T-helper 2 cell treated with Interferon-gamma antibody and Interleukin-4, amounts not matched to agents 5 μg/mL and 100 μg/mL, for 36 hours (primary cell): ENCODE data around the gene PLEKHA3.

Experiments used
- DNase-seq: peaks from one replicate; pipeline ENCODE4 v3.0.0; 2021; ENCODE audit warnings: low spot score
- H3K27ac Mint-ChIP-seq: one replicate; pipeline ENCODE4 v1.8.0; 2021; ENCODE audit warnings: mild to moderate bottlenecking, mixed read lengths
- H3K27me3 Mint-ChIP-seq: one replicate; pipeline ENCODE4 v1.8.0; 2021; ENCODE audit warnings: low read depth, mixed read lengths
- H3K36me3 Mint-ChIP-seq: one replicate; pipeline ENCODE4 v1.8.0; 2021; ENCODE audit warnings: low read depth, mixed read lengths
- H3K4me1 Mint-ChIP-seq: one replicate; pipeline ENCODE4 v1.8.0; 2021; ENCODE audit warnings: low read depth, mixed read lengths
- H3K4me3 Mint-ChIP-seq: one replicate; pipeline ENCODE4 v1.8.0; 2022; ENCODE audit warnings: mild to moderate bottlenecking, moderate library complexity, mixed read lengths
- H3K9me3 Mint-ChIP-seq: one replicate; pipeline ENCODE4 v1.8.0; 2021; ENCODE audit warnings: mixed read lengths

PLEKHA3 gene

GRCh38 chr2:178473373-178473772, 6.9 kb upstream of the PLEKHA3 start:
- H3K27ac Mint-ChIP-seq, result no peak overlapping the region
- H3K4me1 Mint-ChIP-seq, result peaks cover 14% of the 10 kb centered on the region
- no peak for DNase-seq
- H3K4me3 Mint-ChIP-seq, result no peak overlapping the region
- no peaks in the 10 kb centered on the region for H3K27me3 Mint-ChIP-seq
- peaks cover 4% of the 10 kb centered on the region for H3K36me3 Mint-ChIP-seq
- no peaks in the 10 kb centered on the region for H3K9me3 Mint-ChIP-seq

- DNase-seq, result no peak
- Mint-ChIP-seq H3K4me3 (no peak overlapping the region), H3K9me3 (no peaks in the 10 kb centered on the region), H3K36me3 (peaks cover 4% of the 10 kb centered on the region), H3K27ac (no peak overlapping the region), H3K4me1 (peaks cover 16% of the 10 kb centered on the region), H3K27me3 (no peaks in the 10 kb centered on the region)
Measured at GRCh38 chr2:178473931-178474330, 6.3 kb upstream of the PLEKHA3 start.

GRCh38 chr2:178474560-178474959, 5.7 kb upstream of the PLEKHA3 start:
- Mint-ChIP-seq H3K9me3 (no peaks in the 10 kb centered on the region), H3K36me3 (peaks cover 4% of the 10 kb centered on the region), H3K4me3 (no peak overlapping the region), H3K4me1 (peaks cover 22% of the 10 kb centered on the region), H3K27me3 (no peaks in the 10 kb centered on the region), H3K27ac (no peak overlapping the region)
- no peak for DNase-seq

- H3K36me3 Mint-ChIP-seq, result peaks cover 4% of the 10 kb centered on the region
Measured at GRCh38 chr2:178476477-178476876, 3.8 kb upstream of the PLEKHA3 start.

GRCh38 chr2:178477443-178478129, 2.7 kb upstream of the PLEKHA3 start:
- H3K4me1 Mint-ChIP-seq, result peaks cover 38% of the 10 kb centered on the region
- H3K36me3 Mint-ChIP-seq, result peaks cover 5% of the 10 kb centered on the region
- peak overlapping the region; percentile 91 for H3K4me3 Mint-ChIP-seq
- H3K9me3 Mint-ChIP-seq, result no peaks in the 10 kb centered on the region
- peak overlapping the region; percentile 95 for H3K27ac Mint-ChIP-seq
- no peak for DNase-seq
- H3K27me3 Mint-ChIP-seq, result no peaks in the 10 kb centered on the region

More at GRCh38 chr2:178476477-178476876, 3.8 kb upstream of the PLEKHA3 start:
- no peak for DNase-seq
- peaks cover 27% of the 10 kb centered on the region for H3K4me1 Mint-ChIP-seq
- no peaks in the 10 kb centered on the region for H3K9me3 Mint-ChIP-seq
- no peaks in the 10 kb centered on the region for H3K27me3 Mint-ChIP-seq
- no peak overlapping the region for H3K27ac Mint-ChIP-seq
- no peak overlapping the region for H3K4me3 Mint-ChIP-seq

GRCh38 chr2:178478130-178478438, 2.2 kb upstream of the PLEKHA3 start:
- H3K4me1 Mint-ChIP-seq, result peaks cover 43% of the 10 kb centered on the region
- H3K9me3 Mint-ChIP-seq, result no peaks in the 10 kb centered on the region
- no peaks in the 10 kb centered on the region for H3K27me3 Mint-ChIP-seq
- peak overlapping the region; percentile 95 for H3K27ac Mint-ChIP-seq
- H3K36me3 Mint-ChIP-seq, result peaks cover 6% of the 10 kb centered on the region
- peak overlapping the region; percentile 91 for H3K4me3 Mint-ChIP-seq
- peak; percentile 15 for DNase-seq

GRCh38 chr2:178478439-178479274, 1.6 kb upstream of the PLEKHA3 start, which contains the start of gene FKBP7:
Gene FKBP7 (minus strand): TSS chr2:178478600. CDS start chr2:178478499, 101 bp downstream.
- H3K27me3 Mint-ChIP-seq, result no peaks in the 10 kb centered on the region
- H3K4me3 Mint-ChIP-seq, result peak within 1 kb of the TSS; percentile 91
- H3K9me3 Mint-ChIP-seq, result no peaks in the 10 kb centered on the region
- H3K36me3 Mint-ChIP-seq, result peaks cover 6% of the 10 kb centered on the region
- DNase-seq, result peak; percentile 80
- peaks cover 43% of the 10 kb centered on the region for H3K4me1 Mint-ChIP-seq
- H3K27ac Mint-ChIP-seq, result peak within 1 kb of the TSS; percentile 95

- H3K9me3 Mint-ChIP-seq, result no peaks in the 10 kb centered on the region
- H3K27me3 Mint-ChIP-seq, result no peaks in the 10 kb centered on the region
- H3K27ac Mint-ChIP-seq, result peak overlapping the region; percentile 95
- peaks cover 43% of the 10 kb centered on the region for H3K4me1 Mint-ChIP-seq
- DNase-seq, result no peak
- peaks cover 6% of the 10 kb centered on the region for H3K36me3 Mint-ChIP-seq
- peak overlapping the region; percentile 91 for H3K4me3 Mint-ChIP-seq
Measured at GRCh38 chr2:178479275-178479616, 1.0 kb upstream of the PLEKHA3 start.

GRCh38 chr2:178479758-178480226, 465 bp upstream of the PLEKHA3 start:
- no peaks in the 10 kb centered on the region for H3K27me3 Mint-ChIP-seq
- peak overlapping the region; percentile 91 for H3K4me3 Mint-ChIP-seq
- no peaks in the 10 kb centered on the region for H3K9me3 Mint-ChIP-seq
- H3K27ac Mint-ChIP-seq, result peak overlapping the region; percentile 95
- no peak for DNase-seq
- peaks cover 49% of the 10 kb centered on the region for H3K4me1 Mint-ChIP-seq
- H3K36me3 Mint-ChIP-seq, result peaks cover 6% of the 10 kb centered on the region

- peak; percentile 7 for DNase-seq
- peak overlapping the region; percentile 11 for H3K27ac Mint-ChIP-seq
- no peaks in the 10 kb centered on the region for H3K9me3 Mint-ChIP-seq
- H3K36me3 Mint-ChIP-seq, result peaks cover 21% of the 10 kb centered on the region
- H3K27me3 Mint-ChIP-seq, result no peaks in the 10 kb centered on the region
- H3K4me3 Mint-ChIP-seq, result peak overlapping the region; percentile 91
- peaks cover 45% of the 10 kb centered on the region for H3K4me1 Mint-ChIP-seq
Measured at GRCh38 chr2:178482437-178482836, 2.2 kb downstream of the PLEKHA3 start.

- Mint-ChIP-seq H3K4me3 (no peak overlapping the region), H3K27ac (no peak overlapping the region), H3K27me3 (no peaks in the 10 kb centered on the region), H3K36me3 (peaks cover 29% of the 10 kb centered on the region), H3K4me1 (peaks cover 40% of the 10 kb centered on the region), H3K9me3 (no peaks in the 10 kb centered on the region)
- DNase-seq, result no peak
Measured at GRCh38 chr2:178484245-178485041, 4.2 kb downstream of the PLEKHA3 start.

GRCh38 chr2:178485356-178485755, 5.1 kb downstream of the PLEKHA3 start:
- H3K9me3 Mint-ChIP-seq, result no peaks in the 10 kb centered on the region
- H3K27ac Mint-ChIP-seq, result no peak overlapping the region
- H3K27me3 Mint-ChIP-seq, result no peaks in the 10 kb centered on the region
- no peak for DNase-seq
- H3K4me1 Mint-ChIP-seq, result peaks cover 39% of the 10 kb centered on the region
- no peak overlapping the region for H3K4me3 Mint-ChIP-seq
- peaks cover 37% of the 10 kb centered on the region for H3K36me3 Mint-ChIP-seq

GRCh38 chr2:178491612-178492011, 11.4 kb downstream of the PLEKHA3 start:
- H3K9me3 Mint-ChIP-seq, result no peaks in the 10 kb centered on the region
- no peak for DNase-seq
- peaks cover 61% of the 10 kb centered on the region for H3K36me3 Mint-ChIP-seq
- no peaks in the 10 kb centered on the region for H3K27me3 Mint-ChIP-seq
- H3K4me3 Mint-ChIP-seq, result no peak overlapping the region
- no peak overlapping the region for H3K27ac Mint-ChIP-seq
- H3K4me1 Mint-ChIP-seq, result peaks cover 10% of the 10 kb centered on the region

- H3K36me3 Mint-ChIP-seq, result peaks cover 62% of the 10 kb centered on the region
- no peak for DNase-seq
- H3K4me3 Mint-ChIP-seq, result no peak overlapping the region
- no peaks in the 10 kb centered on the region for H3K9me3 Mint-ChIP-seq
- no peaks in the 10 kb centered on the region for H3K4me1 Mint-ChIP-seq
- H3K27ac Mint-ChIP-seq, result no peak overlapping the region
- no peaks in the 10 kb centered on the region for H3K27me3 Mint-ChIP-seq
Measured at GRCh38 chr2:178496049-178496448, 15.8 kb downstream of the PLEKHA3 start.
